Measurements from ENCODE around the gene LSM14B. TPM values are rescaled to one million over a fixed set of nuclear protein-coding genes. Genes with fewer than 3 reads are reported as not detected.

LSM14B gene
- total and polyA plus RNA-seq, 3 experiments from 2014 or later = 1.1 to 36.4 (median 35.8) TPM

- H3K4me1 Mint-ChIP-seq = peaks cover 37 to 52% (median 48%) of the 10 kb centered on the region in 3 donors
- DNase-seq = no peak
- Histone ChIP-seq H3K4me3 (ENCODE audit: low read length) (no peak overlapping the region), H3K36me3 (ENCODE audit: insufficient read depth, low read length) (peaks cover 59% of the 10 kb centered on the region), H3K9me3 (ENCODE audit: low read length) (no peaks in the 10 kb centered on the region), H3K27me3 (ENCODE audit: insufficient read depth, low read length, poor library complexity, severe bottlenecking) (no peaks in the 10 kb centered on the region), H3K27ac (ENCODE audit: low read depth, low read length) (no peak overlapping the region), H3K4me1 (ENCODE audit: insufficient read depth, low read length) (peaks cover 23% of the 10 kb centered on the region)
- CTCF ChIA-PET = interaction anchor here (7.0 kb wide), 1 partner anchor 129 kb away, joined by 60 read pairs; no protein-coding TSS in a partner anchor
- no peaks in the 10 kb centered on the region for H3K9me3 Mint-ChIP-seq
- H3K27ac Mint-ChIP-seq = peak overlapping the region in 6 of 8 donors; percentile 50 to 99 (median 64)
- H3K36me3 Mint-ChIP-seq = peaks cover 7 to 77% (median 11%) of the 10 kb centered on the region in 3 donors
- peak overlapping the region in 1 of 7 donors; percentile 98 for H3K4me3 Mint-ChIP-seq
- H3K27me3 Mint-ChIP-seq = no peaks in the 10 kb centered on the region
- POLR2A ChIA-PET = no interaction called here
These were observed 17.4 kb downstream of the LSM14B start for GRCh38 chr20:62139636-62140035.

GRCh38 chr20:62141043-62141396 lies 18.7 kb downstream of the LSM14B start:
- H3K4me3 ChIP-seq (ENCODE audit: low read length) = no peak overlapping the region
- H3K9me3 Mint-ChIP-seq = no peaks in the 10 kb centered on the region
- H3K27ac ChIP-seq (ENCODE audit: low read depth, low read length) = peak overlapping the region; percentile 38
- no peaks in the 10 kb centered on the region for H3K27me3 ChIP-seq (ENCODE audit: insufficient read depth, low read length, poor library complexity, severe bottlenecking)
- H3K27me3 Mint-ChIP-seq = peaks cover 0 to 2% of the 10 kb centered on the region in 2 donors
- H3K36me3 ChIP-seq (ENCODE audit: insufficient read depth, low read length) = peaks cover 46% of the 10 kb centered on the region
- H3K4me1 ChIP-seq (ENCODE audit: insufficient read depth, low read length) = peaks cover 29% of the 10 kb centered on the region
- no peak for DNase-seq
- H3K27ac Mint-ChIP-seq = peak overlapping the region; percentile 91 to 99 (median 96)
- CTCF ChIA-PET = interaction anchor here (0.7 to 1.6 kb wide), 4 partner anchors 18 to 130 kb away, joined by 3 to 6 read pairs (median 4); partner anchors contain the start of gene LSM14B
- POLR2A ChIA-PET = interaction anchor here (3.0 kb wide), 1 partner anchor 74 kb away, joined by 21 read pairs; the partner anchor contains the start of gene TAF4
- peaks cover 7 to 68% (median 11%) of the 10 kb centered on the region in 3 donors for H3K36me3 Mint-ChIP-seq
- peak overlapping the region; percentile 89 to 98 (median 92) for H3K4me3 Mint-ChIP-seq
- peaks cover 47 to 66% (median 62%) of the 10 kb centered on the region in 3 donors for H3K4me1 Mint-ChIP-seq
- H3K9me3 ChIP-seq (ENCODE audit: low read length) = no peaks in the 10 kb centered on the region

GRCh38 chr20:62141397-62142251 lies 19.3 kb downstream of the LSM14B start:
- Mint-ChIP-seq H3K27ac (peak overlapping the region; percentile 91 to 99 (median 96)), H3K9me3 (no peaks in the 10 kb centered on the region), H3K27me3 (peaks cover 0 to 2% of the 10 kb centered on the region in 2 donors), H3K4me3 (peak overlapping the region; percentile 89 to 98 (median 92)), H3K36me3 (peaks cover 7 to 62% (median 11%) of the 10 kb centered on the region in 3 donors), H3K4me1 (peaks cover 47 to 65% (median 58%) of the 10 kb centered on the region in 3 donors)
- H3K27ac ChIP-seq (ENCODE audit: low read depth, low read length) = peak overlapping the region; percentile 72
- H3K4me1 ChIP-seq (ENCODE audit: insufficient read depth, low read length) = peaks cover 29% of the 10 kb centered on the region
- POLR2A ChIA-PET = interaction anchor here (2.4 to 3.0 kb wide), 2 partner anchors 19 to 75 kb away, joined by 21 read pairs; partner anchors contain the start of genes LSM14B and TAF4
- peak overlapping the region; percentile 17 for H3K4me3 ChIP-seq (ENCODE audit: low read length)
- H3K9me3 ChIP-seq (ENCODE audit: low read length) = no peaks in the 10 kb centered on the region
- CTCF ChIA-PET = interaction anchor here (0.7 to 1.6 kb wide), 4 partner anchors 18 to 130 kb away, joined by 3 to 6 read pairs (median 4); partner anchors contain the start of gene LSM14B
- peak; percentile 36 to 74 (median 53) for DNase-seq
- no peaks in the 10 kb centered on the region for H3K27me3 ChIP-seq (ENCODE audit: insufficient read depth, low read length, poor library complexity, severe bottlenecking)
- H3K36me3 ChIP-seq (ENCODE audit: insufficient read depth, low read length) = peaks cover 40% of the 10 kb centered on the region

- POLR2A ChIA-PET = interaction anchor here (0.6 to 3.0 kb wide), 3 partner anchors 20 to 76 kb away, joined by 5 to 21 read pairs (median 21); partner anchors contain the start of genes LSM14B and TAF4
- Histone ChIP-seq H3K27me3 (ENCODE audit: insufficient read depth, low read length, poor library complexity, severe bottlenecking) (no peaks in the 10 kb centered on the region), H3K4me3 (ENCODE audit: low read length) (peak overlapping the region; percentile 17), H3K36me3 (ENCODE audit: insufficient read depth, low read length) (peaks cover 35% of the 10 kb centered on the region), H3K27ac (ENCODE audit: low read depth, low read length) (peak overlapping the region; percentile 72), H3K9me3 (ENCODE audit: low read length) (no peaks in the 10 kb centered on the region), H3K4me1 (ENCODE audit: insufficient read depth, low read length) (peaks cover 29% of the 10 kb centered on the region)
- no peak for DNase-seq
- no peaks in the 10 kb centered on the region for H3K9me3 Mint-ChIP-seq
- CTCF ChIA-PET = interaction anchor here (1.0 to 1.6 kb wide), 3 partner anchors 19 to 131 kb away, joined by 3 to 6 read pairs (median 6); partner anchors contain the start of gene LSM14B
- H3K36me3 Mint-ChIP-seq = peaks cover 7 to 54% (median 9%) of the 10 kb centered on the region in 3 donors
- peaks cover 46 to 68% (median 53%) of the 10 kb centered on the region in 3 donors for H3K4me1 Mint-ChIP-seq
- peaks cover 0 to 2% of the 10 kb centered on the region in 2 donors for H3K27me3 Mint-ChIP-seq
- peak overlapping the region; percentile 91 to 99 (median 96) for H3K27ac Mint-ChIP-seq
- H3K4me3 Mint-ChIP-seq = peak overlapping the region; percentile 89 to 98 (median 92)
These were observed 20.2 kb downstream of the LSM14B start for GRCh38 chr20:62142252-62143080.

- H3K4me3 ChIP-seq (ENCODE audit: low read length) = peak within 1 kb of the TSS; percentile 61
- Mint-ChIP-seq H3K27ac (peak within 1 kb of the TSS; percentile 91 to 99 (median 96)), H3K4me3 (peak within 1 kb of the TSS; percentile 89 to 98 (median 92)), H3K4me1 (peaks cover 40 to 64% (median 44%) of the 10 kb centered on the region in 3 donors), H3K36me3 (peaks cover under 1 to 45% (median 3%) of the 10 kb centered on the region in 3 donors), H3K27me3 (peaks cover 0 to 2% of the 10 kb centered on the region in 2 donors), H3K9me3 (no peaks in the 10 kb centered on the region)
- H3K9me3 ChIP-seq (ENCODE audit: low read length) = no peaks in the 10 kb centered on the region
- H3K27me3 ChIP-seq (ENCODE audit: insufficient read depth, low read length, poor library complexity, severe bottlenecking) = no peaks in the 10 kb centered on the region
- peaks cover 27% of the 10 kb centered on the region for H3K36me3 ChIP-seq (ENCODE audit: insufficient read depth, low read length)
- peaks cover 29% of the 10 kb centered on the region for H3K4me1 ChIP-seq (ENCODE audit: insufficient read depth, low read length)
- ChIA-PET CTCF (interaction anchor here (1.2 to 2.3 kb wide), 2 partner anchors 13 to 132 kb away, joined by 3 to 7 read pairs; no protein-coding TSS in a partner anchor), POLR2A (interaction anchor here (0.6 to 3.0 kb wide), 5 partner anchors 9 to 77 kb away, joined by 4 to 21 read pairs (median 5); partner anchors contain the start of genes LSM14B and TAF4)
- peak; percentile 77 to 88 (median 87) for DNase-seq
- peak within 1 kb of the TSS; percentile 72 for H3K27ac ChIP-seq (ENCODE audit: low read depth, low read length)
These were observed 21.0 kb downstream of the LSM14B start, which contains the start of the genes PSMA7 and SS18L1 for GRCh38 chr20:62143081-62143956. TSS of gene PSMA7 (minus strand) at chr20:62143394. CDS start at chr20:62143303, 91 bp downstream. TSS of gene SS18L1 (plus strand) at chr20:62143769. CDS start at chr20:62143821, 52 bp downstream.

GRCh38 chr20:62143957-62144825 lies 21.9 kb downstream of the LSM14B start:
- ChIA-PET POLR2A (interaction anchor here (0.7 to 3.0 kb wide), 4 partner anchors 10 to 133 kb away, joined by 3 to 21 read pairs (median 4); partner anchors contain the start of genes LSM14B and TAF4), CTCF (interaction anchor here (1.2 to 2.3 kb wide), 2 partner anchors 12 to 133 kb away, joined by 3 to 7 read pairs; no protein-coding TSS in a partner anchor)
- Mint-ChIP-seq H3K27ac (peak overlapping the region; percentile 18 to 95 (median 84)), H3K9me3 (no peaks in the 10 kb centered on the region), H3K36me3 (peaks cover 0 to 37% (median 3%) of the 10 kb centered on the region in 3 donors), H3K4me1 (peaks cover 41 to 67% (median 44%) of the 10 kb centered on the region in 3 donors), H3K27me3 (peaks cover 0 to 2% of the 10 kb centered on the region in 2 donors), H3K4me3 (peak overlapping the region; percentile 78 to 88 (median 86))
- H3K4me1 ChIP-seq (ENCODE audit: insufficient read depth, low read length) = peaks cover 29% of the 10 kb centered on the region
- no peaks in the 10 kb centered on the region for H3K9me3 ChIP-seq (ENCODE audit: low read length)
- peaks cover 18% of the 10 kb centered on the region for H3K36me3 ChIP-seq (ENCODE audit: insufficient read depth, low read length)
- peak in 4 of 5 donors; percentile 27 to 46 (median 32) for DNase-seq
- H3K4me3 ChIP-seq (ENCODE audit: low read length) = peak overlapping the region; percentile 61
- H3K27me3 ChIP-seq (ENCODE audit: insufficient read depth, low read length, poor library complexity, severe bottlenecking) = no peaks in the 10 kb centered on the region
- peak overlapping the region; percentile 3 for H3K27ac ChIP-seq (ENCODE audit: low read depth, low read length)
